ENCODE measurements around the gene DLGAP1.

The DLGAP1 gene

GRCh38 chr18:3830604-3831003 is 624.5 kb downstream of the DLGAP1 start:
- H3K4me3 ChIP-seq (ENCODE audit: low read depth, low read length): no peak overlapping the region
- TF ChIP-seq, protein P1, sequence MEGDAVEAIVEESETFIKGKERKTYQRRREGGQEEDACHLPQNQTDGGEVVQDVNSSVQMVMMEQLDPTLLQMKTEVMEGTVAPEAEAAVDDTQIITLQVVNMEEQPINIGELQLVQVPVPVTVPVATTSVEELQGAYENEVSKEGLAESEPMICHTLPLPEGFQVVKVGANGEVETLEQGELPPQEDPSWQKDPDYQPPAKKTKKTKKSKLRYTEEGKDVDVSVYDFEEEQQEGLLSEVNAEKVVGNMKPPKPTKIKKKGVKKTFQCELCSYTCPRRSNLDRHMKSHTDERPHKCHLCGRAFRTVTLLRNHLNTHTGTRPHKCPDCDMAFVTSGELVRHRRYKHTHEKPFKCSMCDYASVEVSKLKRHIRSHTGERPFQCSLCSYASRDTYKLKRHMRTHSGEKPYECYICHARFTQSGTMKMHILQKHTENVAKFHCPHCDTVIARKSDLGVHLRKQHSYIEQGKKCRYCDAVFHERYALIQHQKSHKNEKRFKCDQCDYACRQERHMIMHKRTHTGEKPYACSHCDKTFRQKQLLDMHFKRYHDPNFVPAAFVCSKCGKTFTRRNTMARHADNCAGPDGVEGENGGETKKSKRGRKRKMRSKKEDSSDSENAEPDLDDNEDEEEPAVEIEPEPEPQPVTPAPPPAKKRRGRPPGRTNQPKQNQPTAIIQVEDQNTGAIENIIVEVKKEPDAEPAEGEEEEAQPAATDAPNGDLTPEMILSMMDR (IDR thresholded peaks at IDR 0.05; ENCODE audit: insufficient read depth, low read depth, low read length, missing control alignments): no peak
- no peak for DNase-seq (ENCODE audit: low read depth)

GRCh38 chr18:3827236-3827845 is 627.8 kb downstream of the DLGAP1 start:
- TF ChIP-seq, protein P1 (IDR thresholded peaks at IDR 0.05; ENCODE audit: insufficient read depth, low read depth, low read length, missing control alignments): no peak
- no peak overlapping the region for H3K4me3 ChIP-seq (ENCODE audit: low read depth, low read length)
- no peak for DNase-seq (ENCODE audit: low read depth)

- no peak overlapping the region for H3K4me3 ChIP-seq (ENCODE audit: low read depth, low read length)
- TF ChIP-seq, protein P1 (IDR thresholded peaks at IDR 0.05; ENCODE audit: insufficient read depth, low read depth, low read length, missing control alignments): no peak
- no peak for DNase-seq (ENCODE audit: low read depth)
Measured at GRCh38 chr18:3826021-3826420, 629.1 kb downstream of the DLGAP1 start.

GRCh38 chr18:3824101-3824500 is 631.0 kb downstream of the DLGAP1 start:
- no peak overlapping the region for H3K4me3 ChIP-seq (ENCODE audit: low read depth, low read length)
- TF ChIP-seq, protein P1 (IDR thresholded peaks at IDR 0.05; ENCODE audit: insufficient read depth, low read depth, low read length, missing control alignments): no peak
- DNase-seq (ENCODE audit: low read depth): no peak

- TF ChIP-seq, protein P1 (IDR thresholded peaks at IDR 0.05; ENCODE audit: insufficient read depth, low read depth, low read length, missing control alignments): no peak
- DNase-seq (ENCODE audit: low read depth): no peak
- H3K4me3 ChIP-seq (ENCODE audit: low read depth, low read length): no peak overlapping the region
Measured at GRCh38 chr18:3823073-3823472, 632.0 kb downstream of the DLGAP1 start.

GRCh38 chr18:3821524-3821923 is 633.6 kb downstream of the DLGAP1 start:
- DNase-seq (ENCODE audit: low read depth): no peak
- no peak overlapping the region for H3K4me3 ChIP-seq (ENCODE audit: low read depth, low read length)
- TF ChIP-seq, protein P1 (IDR thresholded peaks at IDR 0.05; ENCODE audit: insufficient read depth, low read depth, low read length, missing control alignments): no peak

DNA sequence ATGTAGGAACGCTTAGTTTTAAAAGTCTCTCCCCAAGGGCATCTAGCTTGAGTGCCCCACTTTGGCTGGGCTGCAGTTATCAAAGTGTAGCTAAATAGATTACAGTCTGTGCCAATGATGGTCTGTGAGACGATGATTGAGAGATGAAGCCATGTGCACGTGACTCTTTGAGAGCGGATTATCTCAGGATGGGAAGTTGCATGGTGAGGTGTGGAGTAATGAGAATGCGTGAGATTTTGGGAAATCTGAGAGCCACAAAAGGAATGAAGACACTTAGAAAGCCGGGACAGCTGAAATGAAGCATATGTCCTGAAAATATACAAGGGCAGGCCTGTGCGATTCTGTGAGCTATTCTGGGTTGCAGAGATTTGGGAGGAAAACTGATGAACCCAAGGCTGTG is 635.1 kb downstream of the DLGAP1 start:
- TF ChIP-seq, protein P1 (IDR thresholded peaks at IDR 0.05; ENCODE audit: insufficient read depth, low read depth, low read length, missing control alignments): no peak
- no peak for DNase-seq (ENCODE audit: low read depth)
- H3K4me3 ChIP-seq (ENCODE audit: low read depth, low read length): no peak overlapping the region
